Keratinocyte (primary cell): ENCODE measurements around the gene SLC9A3.

Experiments
- CTCF ChIP-seq, 3 experiments: IDR thresholded peaks in 1 of 3; conservative IDR thresholded peaks in 1 of 3; optimal IDR thresholded peaks in 1 of 3; 2 replicates in 2 of 3; 3 replicates in 1 of 3; pipeline versions ENCODE3 to v1.5.1; 2011; ENCODE audit warnings: low read length in 3 of 3, mild to moderate bottlenecking in 3 of 3, moderate library complexity in 2 of 3, control low read depth in 1 of 3, inconsistent platforms in 1 of 3; ENCODE audit not compliant: insufficient read depth in 2 of 3; ENCODE audit errors: extremely low read depth in 1 of 3
- EZH2 ChIP-seq: IDR thresholded peaks from one replicate; pipeline ENCODE4 v1.6.1; 2012; ENCODE audit warnings: inconsistent platforms, mild to moderate bottlenecking, low read length, moderate library complexity

DNA sequence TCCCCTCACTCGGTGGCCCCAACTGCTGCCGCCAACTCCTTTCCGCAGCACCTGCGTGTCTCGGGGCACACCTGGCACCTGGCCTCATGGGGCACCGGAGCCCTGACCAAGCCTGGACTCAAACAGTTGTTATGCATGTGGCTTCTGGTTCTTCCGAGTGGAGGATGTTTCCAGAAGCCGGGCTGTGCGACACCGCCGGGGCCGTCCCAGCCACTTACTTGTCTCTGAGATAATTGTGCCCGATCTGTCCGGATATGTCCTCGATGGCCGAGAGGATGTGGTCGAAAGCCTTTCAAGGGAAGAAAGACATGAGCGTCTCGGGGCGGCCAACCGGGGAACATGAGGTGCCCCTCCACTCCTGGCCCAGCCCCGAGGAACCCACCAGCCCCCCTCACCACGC, 42.9 kb downstream of the SLC9A3 start:
- no peak for TF ChIP-seq CTCF (optimal IDR thresholded peaks at IDR 0.05 in 1 of 3, IDR thresholded peaks at IDR 0.05 in 1 of 3, conservative IDR thresholded peaks at IDR 0.05 in 1 of 3; ENCODE audit: extremely low read depth in 1 of 3, insufficient read depth in 2 of 3, low read length in 3 of 3)
- no peak for TF ChIP-seq EZH2
